Measurements from ENCODE around the gene ATXN1.
A peak's percentile ranks its signal among the peaks of the same experiment; 100 is the strongest.

Gene ATXN1

GRCh38 chr6:16770701-16771569, 9.7 kb upstream of the ATXN1 start:
- H3K4me1 ChIP-seq: peaks cover 0 to 52% (median 33%) of the 10 kb centered on the region in 4 donors
- H3K4me3 ChIP-seq: no peak overlapping the region
- H3K27me3 ChIP-seq: no peaks in the 10 kb centered on the region
- DNase-seq: peak; percentile 75 to 88
- H3K27ac ChIP-seq: peak overlapping the region; percentile 24 to 45
- no peaks in the 10 kb centered on the region for H3K36me3 ChIP-seq
- intact Hi-C loops (cut with DNase I; ENCODE audit: low total_unique reads): no loop called here
- H3K9me3 ChIP-seq: no peaks in the 10 kb centered on the region
- peak; percentile 81 to 86 for TF ChIP-seq CTCF (IDR thresholded peaks at IDR 0.05)

- peak overlapping the region; percentile 24 to 45 for H3K27ac ChIP-seq
- no peak for TF ChIP-seq CTCF (IDR thresholded peaks at IDR 0.05)
- intact Hi-C loops (cut with DNase I; ENCODE audit: low total_unique reads): loop anchor here (10.0 kb wide), 1 partner anchor 225 kb away; no protein-coding TSS in a partner anchor
- no peaks in the 10 kb centered on the region for H3K9me3 ChIP-seq
- H3K4me1 ChIP-seq: peaks cover 0 to 60% (median 33%) of the 10 kb centered on the region in 4 donors
- no peaks in the 10 kb centered on the region for H3K27me3 ChIP-seq
- no peaks in the 10 kb centered on the region for H3K36me3 ChIP-seq
- H3K4me3 ChIP-seq: no peak overlapping the region
- no peak for DNase-seq
These were observed 8.7 kb upstream of the ATXN1 start for GRCh38 chr6:16769986-16770376.

- peak; percentile 53 to 70 for DNase-seq
- Histone ChIP-seq H3K4me1 (peaks cover 0 to 60% (median 36%) of the 10 kb centered on the region in 4 donors), H3K36me3 (no peaks in the 10 kb centered on the region), H3K27me3 (no peaks in the 10 kb centered on the region), H3K27ac (peak overlapping the region; percentile 39 to 45), H3K9me3 (no peaks in the 10 kb centered on the region), H3K4me3 (no peak overlapping the region)
- no peak for TF ChIP-seq CTCF (IDR thresholded peaks at IDR 0.05)
- intact Hi-C loops (cut with DNase I; ENCODE audit: low total_unique reads): loop anchor here (10.0 kb wide), 1 partner anchor 225 kb away; no protein-coding TSS in a partner anchor
These were observed 8.1 kb upstream of the ATXN1 start for GRCh38 chr6:16769131-16769985.

- Histone ChIP-seq H3K27me3 (no peaks in the 10 kb centered on the region), H3K4me3 (no peak overlapping the region), H3K36me3 (no peaks in the 10 kb centered on the region), H3K9me3 (no peaks in the 10 kb centered on the region), H3K27ac (peak overlapping the region; percentile 39 to 45), H3K4me1 (peaks cover 0 to 68% (median 40%) of the 10 kb centered on the region in 4 donors)
- intact Hi-C loops (cut with DNase I; ENCODE audit: low total_unique reads): loop anchor here (10.0 kb wide), 1 partner anchor 224 kb away; no protein-coding TSS in a partner anchor
- TF ChIP-seq CTCF (IDR thresholded peaks at IDR 0.05): no peak
- DNase-seq: no peak
These were observed 7.2 kb upstream of the ATXN1 start for GRCh38 chr6:16768477-16768830.

GRCh38 chr6:16767765-16768476, 6.7 kb upstream of the ATXN1 start:
- Histone ChIP-seq H3K9me3 (no peaks in the 10 kb centered on the region), H3K4me3 (no peak overlapping the region), H3K27me3 (no peaks in the 10 kb centered on the region), H3K36me3 (no peaks in the 10 kb centered on the region), H3K4me1 (peaks cover 0 to 71% (median 40%) of the 10 kb centered on the region in 4 donors), H3K27ac (peak overlapping the region; percentile 39 to 45)
- TF ChIP-seq CTCF (IDR thresholded peaks at IDR 0.05): no peak
- no peak for DNase-seq
- intact Hi-C loops (cut with DNase I; ENCODE audit: low total_unique reads): loop anchor here (10.0 kb wide), 1 partner anchor 223 kb away; no protein-coding TSS in a partner anchor

Measured in tibial artery (tissue), 4 donors.